HG03439 (cell line): ENCODE data around the gene SPIRE1.
"Not testable (repeated sequence)": the region's sequence is repeated elsewhere in the genome, so short reads cannot be mapped to it uniquely, and the experiment has no call there.

ENCODE experiments used
- ATAC-seq: cut with Tn5 transposase; IDR thresholded peaks from one replicate; pipeline ENCODE4 v1.9.1; 2021; ENCODE audit warnings: mild to moderate bottlenecking, moderate library complexity; ENCODE audit not compliant: unreplicated experiment

The SPIRE1 gene

GRCh38 chr18:12556946-12557806 lies 100.7 kb downstream of the SPIRE1 start:
- no peak for ATAC-seq

- ATAC-seq: no peak
These were observed 103.0 kb downstream of the SPIRE1 start for GRCh38 chr18:12554796-12555388.

GRCh38 chr18:12552879-12553242 lies 105.0 kb downstream of the SPIRE1 start:
- ATAC-seq: no peak

GRCh38 chr18:12551943-12552878 lies 105.7 kb downstream of the SPIRE1 start:
- not testable (repeated sequence) for ATAC-seq

- not testable (repeated sequence) for ATAC-seq
These were observed 106.4 kb downstream of the SPIRE1 start for GRCh38 chr18:12551466-12551865.

- no peak for ATAC-seq
These were observed 114.2 kb downstream of the SPIRE1 start for GRCh38 chr18:12543697-12544096.

GRCh38 chr18:12540751-12541150 lies 117.2 kb downstream of the SPIRE1 start:
- ATAC-seq: no peak

- ATAC-seq: not testable (repeated sequence)
These were observed 118.7 kb downstream of the SPIRE1 start for GRCh38 chr18:12539158-12539557.

- ATAC-seq: no peak
These were observed 123.1 kb downstream of the SPIRE1 start for GRCh38 chr18:12534820-12535219.

- no peak for ATAC-seq
These were observed 125.2 kb downstream of the SPIRE1 start for GRCh38 chr18:12532661-12533060.

GRCh38 chr18:12531749-12532148 lies 126.2 kb downstream of the SPIRE1 start:
- no peak for ATAC-seq

- ATAC-seq: no peak
These were observed 137.4 kb downstream of the SPIRE1 start for GRCh38 chr18:12520442-12520992.

- no peak for ATAC-seq
These were observed 138.9 kb downstream of the SPIRE1 start for GRCh38 chr18:12518832-12519531.

GRCh38 chr18:12518326-12518725 lies 139.6 kb downstream of the SPIRE1 start:
- no peak for ATAC-seq

- ATAC-seq: no peak
These were observed 140.6 kb downstream of the SPIRE1 start for GRCh38 chr18:12517142-12517825.

- ATAC-seq: no peak
These were observed 141.8 kb downstream of the SPIRE1 start for GRCh38 chr18:12516049-12516630.

- ATAC-seq: no peak
These were observed 142.4 kb downstream of the SPIRE1 start for GRCh38 chr18:12515550-12515949.

- ATAC-seq: no peak
These were observed 150.9 kb downstream of the SPIRE1 start for GRCh38 chr18:12507007-12507406.

- no peak for ATAC-seq
These were observed 156.9 kb downstream of the SPIRE1 start for GRCh38 chr18:12500986-12501385.
